Activated CD4-positive, alpha-beta T cell treated with anti-CD3 and anti-CD28 coated beads for 1 hour (primary cell): ENCODE measurements around the gene ARFIP1.

Source experiments
- DNase-seq: peaks from one replicate; pipeline ENCODE4 v3.0.0-alpha.2; 2020

ARFIP1 gene

GRCh38 chr4:152942346-152942745, 162.6 kb downstream of the ARFIP1 start:
- no peak for DNase-seq

- no peak for DNase-seq
Observed at GRCh38 chr4:152943672-152944071, 163.9 kb downstream of the ARFIP1 start.

GRCh38 chr4:152944666-152945320, 165.0 kb downstream of the ARFIP1 start:
- no peak for DNase-seq

- no peak for DNase-seq
Observed at GRCh38 chr4:152945639-152946038, 165.9 kb downstream of the ARFIP1 start.

GRCh38 chr4:152946446-152946845, 166.7 kb downstream of the ARFIP1 start:
- DNase-seq, result no peak

- DNase-seq, result no peak
Observed at GRCh38 chr4:152947311-152947710, 167.6 kb downstream of the ARFIP1 start.

- no peak for DNase-seq
Observed at GRCh38 chr4:152949930-152950329, 170.2 kb downstream of the ARFIP1 start.

- DNase-seq, result no peak
Observed at GRCh38 chr4:152950402-152951274, 170.9 kb downstream of the ARFIP1 start.

- no peak for DNase-seq
Observed at GRCh38 chr4:152951348-152951747, 171.6 kb downstream of the ARFIP1 start.

GRCh38 chr4:152953514-152953913, 173.8 kb downstream of the ARFIP1 start:
- DNase-seq, result no peak

- DNase-seq, result no peak
Observed at GRCh38 chr4:152954741-152955140, 175.0 kb downstream of the ARFIP1 start.

GRCh38 chr4:152956147-152956546, 176.4 kb downstream of the ARFIP1 start:
- DNase-seq, result no peak

- no peak for DNase-seq
Observed at GRCh38 chr4:152956650-152957436, 177.1 kb downstream of the ARFIP1 start.

GRCh38 chr4:152957437-152958171, 177.8 kb downstream of the ARFIP1 start:
- DNase-seq, result no peak

GRCh38 chr4:152959080-152959479, 179.3 kb downstream of the ARFIP1 start:
- DNase-seq, result no peak

- no peak for DNase-seq
Observed at GRCh38 chr4:152960082-152960481, 180.3 kb downstream of the ARFIP1 start.

- DNase-seq, result no peak
Observed at GRCh38 chr4:152961014-152961772, 181.4 kb downstream of the ARFIP1 start.

GRCh38 chr4:152961773-152962115, 182.0 kb downstream of the ARFIP1 start:
- DNase-seq, result no peak
